ENCODE results near the gene ST7.
A peak's percentile ranks its signal among the peaks of the same experiment; 100 is the strongest.
"Not testable (repeated sequence)": the region's sequence is repeated elsewhere in the genome, so short reads cannot be mapped to it uniquely, and the experiment has no call there.

Gene ST7

DNA sequence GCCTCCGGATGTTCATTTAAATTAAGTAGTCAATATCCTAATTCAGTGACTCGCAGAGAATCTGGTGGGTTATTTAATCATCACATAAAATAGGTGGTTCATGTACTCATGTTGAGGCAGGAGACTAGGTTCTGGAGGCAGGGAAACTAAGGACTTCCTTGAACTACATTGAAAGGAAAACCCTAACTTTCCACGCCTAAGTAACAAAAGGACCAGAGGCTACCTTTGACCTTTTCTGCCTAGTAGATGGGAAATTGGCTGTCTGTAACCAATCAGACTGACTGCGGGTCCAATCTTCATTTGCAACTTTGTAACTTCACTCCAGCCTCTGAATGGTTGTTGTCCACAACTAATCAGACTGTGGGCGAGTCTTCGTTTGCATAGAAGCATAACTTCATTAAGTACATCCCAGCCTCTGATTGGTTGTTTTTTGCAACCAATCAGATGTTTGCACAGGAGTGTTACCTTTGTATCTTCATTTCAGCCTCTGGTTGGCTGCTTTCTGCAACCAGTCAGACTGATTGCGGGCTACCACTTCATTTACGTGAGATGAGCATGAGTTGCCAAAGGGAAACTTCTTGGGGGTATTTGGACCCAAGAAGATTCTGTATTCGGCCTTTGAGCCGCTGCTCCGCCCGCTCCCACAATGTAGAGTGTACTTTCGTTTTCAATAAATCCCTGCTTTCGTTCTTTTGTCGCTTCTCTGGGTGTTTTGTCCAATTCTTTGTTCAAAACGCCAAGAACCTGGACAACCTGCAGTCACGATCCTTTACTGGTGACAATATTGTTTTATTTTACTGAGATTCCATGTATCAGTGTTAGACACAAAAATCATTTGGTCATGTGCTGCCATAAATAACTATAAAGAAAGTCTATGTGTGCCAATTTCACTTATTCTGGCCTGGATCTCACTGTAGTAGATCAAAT lies 1.7 kb upstream of the ST7 start:
- DNase-seq, result no peak

DNA sequence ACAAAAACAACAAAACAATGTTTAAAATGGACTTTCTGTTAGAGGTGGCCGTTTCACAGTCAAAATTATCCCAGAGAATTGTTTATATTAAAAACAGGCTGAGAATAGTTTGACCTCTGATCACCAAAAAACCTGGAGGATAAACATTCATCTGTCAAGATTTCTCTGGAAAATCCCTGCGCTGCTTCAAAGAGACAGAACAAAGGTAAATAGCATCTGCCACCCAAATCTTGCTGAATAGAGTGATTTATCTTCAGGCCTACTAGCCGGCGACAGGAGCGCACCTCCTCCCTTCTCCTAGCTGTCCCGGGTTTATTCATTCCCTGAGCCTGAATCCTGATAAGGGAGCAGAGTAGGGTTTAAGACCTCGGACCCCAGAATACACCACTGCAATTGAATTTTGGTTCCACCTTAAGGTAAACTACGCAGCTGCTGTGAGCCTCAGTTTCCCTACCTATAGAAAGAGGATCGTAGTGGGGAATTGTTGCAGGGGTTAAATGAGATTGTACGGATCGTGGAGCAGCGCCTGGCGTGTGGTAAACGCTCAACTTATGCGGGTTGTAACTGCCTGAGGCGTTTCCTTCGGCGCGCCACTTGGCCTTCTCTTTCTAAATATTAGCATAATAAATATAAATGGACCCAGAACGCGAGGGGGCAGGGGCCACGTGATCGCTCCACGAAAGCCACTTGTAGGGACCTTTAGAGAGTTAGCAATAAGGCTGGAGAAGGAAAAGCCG lies 498 bp upstream of the ST7 start:
- DNase-seq, result peak in 3 of 4 experiments; percentile 7 to 76 (median 73)

DNA sequence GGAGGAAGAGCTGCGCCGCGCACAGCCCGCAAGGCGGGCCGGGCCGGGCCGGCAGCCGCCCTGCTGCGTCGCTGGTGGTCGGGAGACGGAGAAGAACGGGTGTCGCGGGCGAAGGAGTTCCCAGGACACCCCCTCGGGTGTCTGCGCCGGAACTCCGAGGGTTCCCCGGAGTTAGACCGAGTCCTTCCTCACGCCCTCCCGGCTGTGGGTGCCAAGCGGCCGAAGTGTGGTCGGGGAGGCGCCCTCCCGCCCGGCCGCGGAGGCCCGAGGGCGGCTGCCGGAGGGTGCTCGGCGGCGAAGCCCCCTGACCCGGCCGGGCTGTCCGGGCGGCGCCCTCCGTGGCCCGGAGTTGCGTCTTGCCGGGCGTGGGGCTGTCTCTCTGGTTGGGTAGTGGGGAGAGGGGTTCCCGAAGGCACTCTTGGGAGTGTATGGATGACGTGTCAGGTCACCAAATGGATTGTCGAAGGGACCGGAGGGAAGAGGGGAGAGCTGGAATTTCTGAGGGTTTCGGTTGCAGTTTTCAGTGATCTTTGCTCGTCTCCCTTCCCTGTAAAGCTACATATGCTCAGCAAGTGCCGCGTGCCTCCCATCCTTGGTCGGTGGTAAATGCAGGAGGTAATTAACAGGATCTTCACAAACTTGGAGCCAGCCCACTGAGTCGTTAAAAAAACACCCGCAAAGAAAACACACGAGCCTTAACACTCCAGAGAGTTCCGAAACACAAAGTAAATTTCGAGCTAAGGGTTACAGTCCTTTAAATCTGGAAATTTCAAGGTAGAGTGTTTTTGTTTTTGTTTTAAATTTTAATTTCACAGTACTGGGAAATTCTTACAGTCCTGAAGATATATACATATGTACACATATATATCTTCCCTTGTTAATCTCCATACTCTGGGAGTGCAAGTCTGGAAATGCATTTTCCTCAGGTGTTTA lies 871 bp downstream of the ST7 start:
- DNase-seq, result peak in 3 of 4 experiments; percentile 48 to 70 (median 64)

GRCh38 chr7:116955340-116955739 lies 2.0 kb downstream of the ST7 start:
- DNase-seq, result no peak

DNA sequence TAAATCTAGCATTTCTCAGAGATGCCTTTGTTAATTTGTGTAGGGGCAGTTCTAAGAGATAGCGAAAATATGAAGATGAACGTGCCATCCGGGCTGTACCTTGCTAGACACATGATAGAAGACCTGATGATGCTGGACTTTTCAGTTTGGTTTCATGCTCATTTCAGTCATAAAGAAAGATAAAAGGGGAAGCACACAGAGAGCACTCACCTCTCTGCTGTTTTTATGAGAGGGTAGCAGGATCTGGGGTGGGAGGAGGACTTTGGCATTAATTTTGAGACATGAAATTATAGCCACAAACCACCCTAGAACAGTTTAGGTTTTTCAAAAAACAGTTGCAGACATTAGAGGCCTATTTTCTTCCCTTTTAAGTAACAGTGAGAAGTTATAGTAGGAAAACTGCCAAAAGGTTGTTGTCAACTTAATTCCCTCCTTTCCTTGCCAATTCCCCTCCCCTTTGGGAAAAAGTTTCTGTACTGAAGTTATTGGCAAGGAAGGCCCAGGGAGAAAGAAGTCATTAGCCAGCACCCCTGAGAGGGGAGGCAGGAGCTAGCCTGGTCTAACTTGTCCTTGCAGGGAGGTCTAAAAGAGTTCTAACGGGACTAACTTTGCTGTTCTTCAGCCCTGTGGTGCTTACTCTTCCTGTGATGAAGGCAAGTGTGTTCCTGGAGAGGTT lies 2.6 kb downstream of the ST7 start:
- DNase-seq, result no peak

DNA sequence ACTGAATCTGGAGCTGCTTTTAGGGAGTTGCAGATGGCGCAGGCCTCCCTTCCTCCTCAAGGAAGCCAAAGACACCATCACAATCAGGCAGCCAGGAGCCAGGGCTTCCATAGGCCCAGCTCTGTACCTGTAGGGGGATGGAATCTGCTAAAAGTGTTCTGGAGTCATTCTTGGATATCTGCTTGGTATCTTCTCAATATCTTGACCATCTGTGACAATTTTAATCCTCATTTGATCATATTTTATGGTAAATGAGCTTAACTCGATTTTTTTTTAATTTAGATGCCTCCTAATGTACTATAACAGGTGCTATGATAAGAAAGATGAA lies 3.1 kb downstream of the ST7 start:
- no peak for DNase-seq

GRCh38 chr7:116957874-116958273 lies 4.6 kb downstream of the ST7 start:
- no peak for DNase-seq

DNA sequence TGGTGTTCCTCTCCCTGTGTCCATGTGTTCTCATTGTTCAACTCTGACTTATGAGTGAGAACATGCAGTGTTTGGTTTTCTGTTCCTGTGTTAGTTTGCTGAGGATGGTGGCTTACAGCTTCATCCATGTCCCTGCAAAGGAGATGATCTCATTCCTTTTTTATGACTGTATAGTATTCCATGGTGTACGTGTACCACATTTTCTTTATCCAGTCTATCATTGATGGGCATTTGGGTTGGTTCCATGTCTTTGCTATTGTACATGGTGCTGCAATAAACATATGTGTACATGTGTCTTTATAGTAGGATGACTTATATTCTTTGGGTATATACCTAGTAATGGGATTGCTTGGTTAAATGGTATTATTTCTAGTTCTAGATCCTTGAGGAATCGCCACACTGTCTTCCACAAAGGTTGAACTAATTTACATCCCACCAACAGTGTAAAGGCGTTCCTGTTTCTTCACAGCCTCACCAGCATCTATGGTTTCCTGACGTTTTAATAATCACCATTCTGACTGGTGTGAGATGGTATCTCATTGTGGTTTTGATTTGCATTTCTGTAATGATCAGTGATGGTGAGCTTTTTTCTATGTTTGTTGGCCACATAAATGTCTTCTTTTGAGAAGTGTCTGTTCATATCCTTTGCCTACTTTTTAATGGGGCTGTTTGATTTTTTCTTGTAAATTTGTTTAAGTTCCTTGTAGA lies 8.8 kb downstream of the ST7 start:
- not testable (repeated sequence) for DNase-seq

- no peak for DNase-seq
Observed at GRCh38 chr7:116963234-116963633, 9.9 kb downstream of the ST7 start.

DNA sequence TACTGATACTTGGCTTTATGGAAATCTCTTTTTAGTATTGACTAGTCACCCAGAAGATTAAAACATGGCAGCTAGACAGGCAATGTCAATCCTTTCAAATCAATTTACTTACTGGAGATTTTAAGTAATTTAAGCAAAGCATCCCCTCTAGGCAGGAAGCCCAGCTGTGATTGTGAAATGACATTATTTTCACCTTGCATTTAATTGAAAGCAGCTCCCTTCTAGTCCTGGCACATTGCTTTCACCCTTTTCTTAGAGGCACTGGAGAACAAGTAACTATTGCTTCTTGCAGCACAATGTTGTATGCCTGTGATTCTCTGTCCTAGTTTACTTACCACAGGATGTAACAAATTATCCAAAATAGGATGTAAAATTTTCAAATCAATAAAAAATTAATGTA lies 13.3 kb downstream of the ST7 start:
- DNase-seq, result no peak

- DNase-seq, result no peak
Observed at GRCh38 chr7:116967254-116967922, 14.1 kb downstream of the ST7 start.

DNA sequence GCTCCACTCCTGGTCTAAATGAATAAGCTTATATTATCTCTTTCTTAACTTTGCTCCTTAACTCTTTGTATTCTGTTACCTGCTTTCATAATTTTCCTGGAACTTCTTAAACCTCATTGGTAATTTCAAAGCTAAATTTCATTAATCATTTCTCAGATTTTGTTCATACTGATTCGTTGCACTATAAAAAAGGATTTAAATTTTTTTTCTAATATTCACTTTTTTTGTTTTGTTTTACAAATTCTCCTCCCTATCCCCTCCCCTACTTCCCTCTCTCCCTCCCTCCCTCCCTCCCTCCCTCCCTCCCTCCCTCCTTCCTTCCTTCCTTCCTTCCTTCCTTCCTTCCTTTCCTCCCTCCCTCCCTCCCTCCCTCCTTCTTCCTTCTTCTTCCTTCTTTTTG lies 14.7 kb downstream of the ST7 start:
- no peak for DNase-seq

DNA sequence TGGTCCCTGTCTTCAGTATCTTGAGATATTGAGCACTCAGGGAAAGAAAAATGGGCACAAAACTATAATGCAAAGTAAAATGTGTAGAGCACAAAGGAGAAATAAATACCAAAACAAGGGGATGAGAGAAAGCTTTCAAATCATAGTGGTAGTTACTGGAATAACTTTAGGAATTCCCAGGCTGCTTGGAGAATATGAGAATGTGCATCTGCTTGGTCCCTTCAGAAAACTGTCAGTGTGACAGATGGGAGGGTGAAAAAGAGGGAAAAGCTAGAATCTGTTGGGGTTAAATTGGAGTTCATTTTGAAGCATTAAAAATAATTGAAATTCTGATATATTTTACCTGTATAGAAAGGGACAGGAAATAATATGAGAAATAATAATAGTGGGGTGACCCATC lies 15.3 kb downstream of the ST7 start:
- no peak for DNase-seq

GRCh38 chr7:116969371-116969902 lies 16.1 kb downstream of the ST7 start:
- DNase-seq, result peak in 3 of 4 experiments; percentile 22 to 46 (median 41)

DNA sequence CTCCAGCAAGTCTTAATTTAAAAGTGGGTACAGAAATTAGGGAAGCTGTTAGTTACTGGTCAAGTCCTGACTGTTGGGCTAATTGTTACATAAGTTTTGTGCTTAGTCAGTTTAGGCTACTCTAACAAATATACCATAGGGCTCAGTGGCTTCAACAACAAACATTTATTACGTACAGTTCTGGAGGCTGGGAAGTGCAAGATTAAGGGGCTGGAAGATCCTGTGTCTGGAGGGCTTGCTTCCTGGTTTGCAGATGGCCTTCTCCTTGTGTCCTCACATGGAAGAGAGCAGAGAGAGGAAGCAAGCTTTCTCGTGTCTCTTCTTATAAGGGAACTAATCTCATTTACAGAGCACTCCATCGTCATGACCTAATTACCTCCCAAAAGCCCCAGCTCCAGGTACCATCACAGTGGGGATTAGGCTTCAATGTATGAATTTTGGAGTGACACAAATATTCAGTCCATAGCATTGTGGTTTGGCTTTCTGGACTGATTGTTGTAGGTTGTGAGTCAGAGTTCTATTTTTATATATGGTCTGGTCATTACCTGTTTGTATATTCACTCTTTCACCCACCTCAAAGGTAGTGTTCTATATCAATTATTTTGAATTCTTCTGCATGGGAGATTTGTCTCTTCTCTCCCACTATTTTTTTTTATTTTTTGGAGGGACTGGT lies 17.1 kb downstream of the ST7 start:
- peak; percentile 48 to 66 (median 58) for DNase-seq

DNA sequence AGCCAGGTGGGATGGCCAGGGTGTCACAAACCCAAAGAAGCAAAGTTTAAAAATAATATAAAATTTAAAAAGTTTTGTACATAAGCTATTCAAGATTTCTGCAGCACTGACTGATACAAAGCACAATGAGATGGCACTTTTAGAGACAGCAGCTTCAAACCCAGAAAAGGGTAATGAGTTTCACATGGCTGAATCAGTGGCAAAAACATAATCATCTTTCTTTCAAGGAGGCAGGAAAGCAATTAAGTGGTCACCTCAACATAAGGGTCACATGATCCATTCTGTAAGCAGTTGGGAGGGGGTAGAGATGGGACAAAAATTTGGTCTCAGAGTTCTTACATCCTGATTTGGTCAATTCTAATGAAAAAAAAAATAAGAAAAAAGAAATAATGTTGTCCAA lies 17.9 kb downstream of the ST7 start:
- DNase-seq, result not testable (repeated sequence)

GRCh38 chr7:116971869-116972268 lies 18.6 kb downstream of the ST7 start:
- DNase-seq, result no peak

DNA sequence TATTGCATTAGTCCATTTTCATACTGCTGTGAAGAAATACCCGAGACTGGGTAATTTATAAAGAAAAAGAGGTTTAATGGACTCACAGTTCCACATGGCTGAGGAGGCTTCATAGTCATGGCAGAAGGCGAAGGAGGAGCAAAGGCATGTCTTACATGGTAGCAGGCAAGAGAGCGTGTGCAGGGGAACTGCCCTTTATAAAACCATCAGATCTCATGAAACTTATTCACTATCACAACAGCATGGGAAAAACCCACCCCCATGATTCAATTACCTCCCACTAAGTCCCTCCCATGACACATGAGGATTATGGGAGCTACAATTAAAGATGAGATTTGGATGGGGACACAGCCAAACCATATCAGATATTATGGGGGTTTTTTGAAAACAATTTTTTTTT lies 21.7 kb downstream of the ST7 start:
- not testable (repeated sequence) for DNase-seq

DNA sequence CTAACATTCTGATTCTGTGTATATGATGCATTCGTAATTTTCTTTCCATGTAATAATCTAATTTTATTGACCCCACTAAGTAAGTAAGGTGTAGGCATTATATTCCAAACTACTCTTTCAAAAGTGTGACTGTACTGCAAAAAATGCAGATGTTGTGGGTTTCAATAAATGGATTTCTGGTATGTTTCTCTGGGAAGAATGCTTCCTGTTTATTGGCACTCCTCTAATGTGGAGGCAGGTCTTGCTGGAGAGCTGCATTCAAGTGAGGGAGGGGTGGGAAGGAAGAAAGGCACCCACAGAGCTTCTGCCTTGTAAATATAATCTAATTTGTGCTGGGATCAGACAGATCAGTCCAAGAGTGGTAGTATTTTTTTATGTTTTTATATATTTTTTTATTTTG lies 23.9 kb downstream of the ST7 start:
- no peak for DNase-seq

DNA sequence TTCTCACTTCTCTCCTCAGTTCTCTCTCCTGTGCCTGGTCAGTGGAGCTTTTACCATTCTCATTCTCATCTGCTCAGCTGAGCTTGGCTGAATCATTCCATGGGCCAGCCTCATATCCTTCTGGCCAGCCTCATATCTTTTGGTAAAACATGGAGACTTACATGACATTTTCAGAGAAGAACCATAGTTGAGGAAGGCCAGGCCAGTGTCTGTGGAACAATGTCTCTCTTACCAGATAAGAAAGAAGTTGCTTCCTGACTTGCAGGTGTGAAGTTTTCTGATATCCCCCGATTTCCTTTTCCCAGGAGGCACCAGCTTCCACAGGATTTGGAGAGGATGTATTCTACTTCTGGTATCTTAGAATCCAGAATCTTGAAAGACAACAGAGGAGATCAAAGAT lies 24.7 kb downstream of the ST7 start:
- no peak for DNase-seq
